Inflammatory macrophage treated with lipopolysaccharide for 1 hour (primary cell): ENCODE data around the gene ATF6.

Experiments
- DNase-seq, 2 donors: peaks; one replicate each; pipeline ENCODE4 v3.0.0-alpha.2; 2020 to 2022

Gene ATF6

GRCh38 chr1:162003830-162004215, 237.7 kb downstream of the ATF6 start:
- peak; percentile 33 to 52 for DNase-seq

- no peak for DNase-seq
These were observed 238.4 kb downstream of the ATF6 start for GRCh38 chr1:162004441-162004950.

GRCh38 chr1:162006081-162006480, 240.0 kb downstream of the ATF6 start:
- no peak for DNase-seq

- DNase-seq = no peak
These were observed 241.3 kb downstream of the ATF6 start for GRCh38 chr1:162007466-162007865.

- DNase-seq = no peak
These were observed 242.7 kb downstream of the ATF6 start for GRCh38 chr1:162008799-162009198.

GRCh38 chr1:162009501-162010174, 243.5 kb downstream of the ATF6 start:
- no peak for DNase-seq

GRCh38 chr1:162010175-162010506, 244.0 kb downstream of the ATF6 start:
- DNase-seq = no peak

GRCh38 chr1:162011337-162012012, 245.4 kb downstream of the ATF6 start:
- DNase-seq = no peak

- DNase-seq = no peak
These were observed 247.2 kb downstream of the ATF6 start for GRCh38 chr1:162013289-162013688.
